OCI-LY7 (cell line): ENCODE results near the gene DENND4A. TPM values are rescaled to one million over a fixed set of nuclear protein-coding genes. Genes with fewer than 3 reads are reported as not detected.

ENCODE experiments used
- BruUV-seq: library from RNA; stranded (reverse); fragments of 400-500 nt; replicated peaks from 2 replicates; lab custom pipeline; 2021; lab: Mats Ljungman, UMichigan
- CTCF ChIA-PET: fragments of 300-600 bp; sonication (Branson Sonifier 250); formaldehyde crosslinking; loops from one replicate; lab custom pipeline; 2022; ENCODE audit warnings: antibody characterized with exemption; ENCODE audit not compliant: unreplicated experiment; lab: Charles Lee
- POLR2A ChIA-PET: fragments of 300-600 bp; sonication (Branson Sonifier 250); formaldehyde crosslinking; loops from one replicate; lab custom pipeline; 2022; ENCODE audit warnings: antibody characterized with exemption; lab: Charles Lee
- DNase-seq: peaks from one replicate; pipeline ENCODE4 v3.0.0-alpha.2; 2015; ENCODE audit warnings: low spot score
- H2AFZ ChIP-seq: fragments of 200-600 bp; sonication (generic), shearing (Covaris generic); 2 replicates; pipeline ENCODE4 v1.6.1; 2014; ENCODE audit warnings: mild to moderate bottlenecking, antibody characterized with exemption, low read length, moderate library complexity
- H3K27ac ChIP-seq: fragments of 200-600 bp; sonication (generic); 2 replicates; pipeline ENCODE4 v1.5.1; 2014; ENCODE audit warnings: mixed run types, low read depth, mild to moderate bottlenecking, moderate library complexity, low read length, inconsistent platforms; ENCODE audit not compliant: poor library complexity, severe bottlenecking
- H3K36me3 ChIP-seq: fragments of 200-600 bp; sonication (generic); 2 replicates; pipeline ENCODE4 v1.6.1; 2014; ENCODE audit warnings: mild to moderate bottlenecking, antibody characterized with exemption, low read length, moderate library complexity, mixed read lengths; ENCODE audit not compliant: insufficient read depth
- H3K4me1 ChIP-seq: fragments of 200-600 bp; sonication (generic); 2 replicates; pipeline ENCODE4 v1.5.1; 2014; ENCODE audit warnings: mild to moderate bottlenecking, low read length; ENCODE audit not compliant: insufficient read depth, poor library complexity, severe bottlenecking
- H3K4me2 ChIP-seq: fragments of 200-600 bp; sonication (generic); 2 replicates; pipeline ENCODE4 v1.6.1; 2014; ENCODE audit warnings: mild to moderate bottlenecking, low read length
- H3K4me3 ChIP-seq: fragments of 200-600 bp; sonication (generic); 2 replicates; pipeline ENCODE4 v1.5.1; 2014; ENCODE audit warnings: mild to moderate bottlenecking, low read depth, low read length; ENCODE audit not compliant: poor library complexity, severe bottlenecking
- H3K79me2 ChIP-seq: fragments of 200-600 bp; sonication (generic); 2 replicates; pipeline ENCODE4 v1.6.1; 2016; ENCODE audit warnings: low read depth, mild to moderate bottlenecking, low read length, moderate library complexity, mixed read lengths; ENCODE audit not compliant: insufficient read depth
- H3K9me2 ChIP-seq: fragments of 200-600 bp; sonication (generic); 2 replicates; pipeline ENCODE4 v1.6.1; 2016; ENCODE audit warnings: mild to moderate bottlenecking, low read length, mixed read lengths; ENCODE audit not compliant: insufficient read depth
- H3K9me3 ChIP-seq: fragments of 200-600 bp; sonication (generic); 2 replicates; pipeline ENCODE4 v1.6.1; 2014; ENCODE audit warnings: mild to moderate bottlenecking, mixed run types, low read length, mixed read lengths
- H4K20me1 ChIP-seq: fragments of 200-600 bp; sonication (generic); 2 replicates; pipeline ENCODE4 v1.6.1; 2014; ENCODE audit warnings: mild to moderate bottlenecking, antibody characterized with exemption, low read length, moderate library complexity, mixed read lengths; ENCODE audit not compliant: insufficient read depth
- CTCF ChIP-seq: fragments of 200-600 bp; sonication (generic); conservative IDR thresholded peaks from 2 replicates; pipeline ENCODE4 v1.5.1; 2014; ENCODE audit warnings: mild to moderate bottlenecking, antibody characterized with exemption, low read length, moderate library complexity, mixed read lengths
- EZH2phosphoT487 ChIP-seq: fragments of 200-600 bp; sonication (generic); IDR thresholded peaks from 2 replicates; pipeline ENCODE4 v1.6.1; 2018; ENCODE audit warnings: low read depth, borderline replicate concordance, mild to moderate bottlenecking, mixed run types, antibody characterized with exemption, low read length, moderate library complexity, mixed read lengths
- intact Hi-C: fragments of 100-400 bp; cut with micrococcal nuclease; formaldehyde crosslinking; loops from one replicate; pipeline ENCODE4 v1.10.0; 2022; ENCODE audit not compliant: unreplicated experiment
- total RNA-seq, 2 experiments: library from RNA; depleted of rRNA in 1 of 2; stranded (reverse); fragments of >200 nt in 1 of 2; shearing (Covaris generic) in 1 of 2; gene quantifications; 2 replicates each; pipeline ENCODE4 v1.2.3, GENCODE V29; 2014 to 2022

The DENND4A gene
- total RNA-seq, 2 experiments from 2014 or later: 42.7 to 86.5 TPM

GRCh38 chr15:65789105-65789504 lies 3.0 kb downstream of the DENND4A start:
- TF ChIP-seq EZH2phosphoT487 (no peak), CTCF (no peak)
- BruUV-seq: no TSS peak
- no peak for DNase-seq
- Histone ChIP-seq H3K9me2 (no peaks in the 10 kb centered on the region), H3K4me3 (peak overlapping the region; percentile 96), H3K9me3 (no peaks in the 10 kb centered on the region), H3K4me1 (peaks cover 53% of the 10 kb centered on the region), H4K20me1 (no peaks in the 10 kb centered on the region), H2AFZ (no peak overlapping the region), H3K4me2 (peak overlapping the region; percentile 81), H3K79me2 (peaks cover 92% of the 10 kb centered on the region), H3K27ac (peak overlapping the region; percentile 82), H3K36me3 (peaks cover 19% of the 10 kb centered on the region)
- ChIA-PET CTCF (no interaction called here), POLR2A (interaction anchor here (0.8 to 2.0 kb wide), 3 partner anchors 18 to 83 kb away, joined by 4 to 13 read pairs (median 6); no protein-coding TSS in a partner anchor)
- intact Hi-C loops: loop anchor here (10.0 kb wide), 1 partner anchor 716 kb away; the partner anchor contains the start of genes RPL4 and ZWILCH

GRCh38 chr15:65787260-65787659 lies 4.8 kb downstream of the DENND4A start:
- ChIA-PET CTCF (no interaction called here), POLR2A (interaction anchor here (0.9 to 1.8 kb wide), 4 partner anchors 10 to 504 kb away, joined by 3 to 12 read pairs (median 3); no protein-coding TSS in a partner anchor)
- Histone ChIP-seq H2AFZ (peak overlapping the region; percentile 47; the same call in 1 of the 2 replicates), H3K4me2 (peak overlapping the region; percentile 80), H3K9me3 (no peaks in the 10 kb centered on the region), H3K79me2 (peaks cover 95% of the 10 kb centered on the region), H3K4me3 (peak overlapping the region; percentile 56), H3K9me2 (no peaks in the 10 kb centered on the region), H3K4me1 (peaks cover 41% of the 10 kb centered on the region), H3K36me3 (peaks cover 32% of the 10 kb centered on the region), H4K20me1 (no peaks in the 10 kb centered on the region), H3K27ac (peak overlapping the region; percentile 77)
- no peak for TF ChIP-seq EZH2phosphoT487
- TF ChIP-seq CTCF: no peak
- no TSS peak for BruUV-seq
- DNase-seq: no peak
- intact Hi-C loops: loop anchor here (10.0 kb wide), 1 partner anchor 718 kb away; the partner anchor contains the start of genes RPL4 and ZWILCH

- TF ChIP-seq EZH2phosphoT487: no peak
- TF ChIP-seq CTCF: no peak
- ChIA-PET CTCF (no interaction called here), POLR2A (interaction anchor here (0.5 to 1.0 kb wide), 2 partner anchors 10 to 28 kb away, joined by 3 to 4 read pairs; no protein-coding TSS in a partner anchor)
- intact Hi-C loops: loop anchor here (10.0 kb wide), 1 partner anchor 720 kb away; the partner anchor contains the start of genes RPL4 and ZWILCH
- DNase-seq: no peak
- H2AFZ ChIP-seq: no peak overlapping the region
- no peaks in the 10 kb centered on the region for H3K9me3 ChIP-seq
- H4K20me1 ChIP-seq: 0 out of 2 replicates have a peak, but pooled peaks cover 4% of the 10 kb centered on the region
- no peak overlapping the region for H3K4me3 ChIP-seq
- H3K4me2 ChIP-seq: no peak overlapping the region
- H3K27ac ChIP-seq: no peak overlapping the region
- no TSS peak for BruUV-seq
- peaks cover 45% of the 10 kb centered on the region for H3K36me3 ChIP-seq
- H3K79me2 ChIP-seq: peaks cover 100% of the 10 kb centered on the region
- H3K9me2 ChIP-seq: no peaks in the 10 kb centered on the region
- peaks cover 41% of the 10 kb centered on the region for H3K4me1 ChIP-seq
Observed at GRCh38 chr15:65785151-65785550, 6.9 kb downstream of the DENND4A start.
